HTR-8/SVneo (cell line): ENCODE results near the gene NRXN3.

ENCODE experiments used
- DNase-seq: peaks from one replicate; pipeline ENCODE4 v3.0.0; 2011; ENCODE audit warnings: low spot score, mixed read lengths; ENCODE audit not compliant: insufficient read length
- FAIRE-seq: peaks from 2 replicates; lab custom pipeline; 2011; peaks lifted over from hg19 to GRCh38; lab: Jason Lieb, UNC

NRXN3 gene

GRCh38 chr14:78611796-78612571 is 441.8 kb downstream of the NRXN3 start:
- FAIRE-seq (no peak), DNase-seq (no peak)

DNA sequence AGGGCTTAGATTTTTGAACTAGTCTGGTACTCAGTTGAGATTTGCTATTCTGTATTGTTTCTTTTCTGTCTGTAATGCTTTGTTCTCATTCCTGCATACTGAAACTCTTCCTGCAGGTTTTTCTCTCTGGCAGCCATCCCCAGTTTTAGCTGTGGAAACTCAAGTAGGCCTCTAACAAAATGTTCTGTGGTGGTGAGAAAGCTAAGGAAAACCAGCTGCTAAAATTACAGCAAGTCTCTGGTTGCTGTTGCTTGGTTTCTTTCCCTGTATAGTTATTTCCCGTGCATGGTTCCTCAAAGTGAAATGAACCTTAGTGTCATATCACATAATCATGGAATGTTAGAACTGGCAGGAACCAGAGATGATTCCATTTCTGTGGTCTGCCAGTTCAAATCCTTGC is 442.5 kb downstream of the NRXN3 start:
- FAIRE-seq (no peak), DNase-seq (no peak)

DNA sequence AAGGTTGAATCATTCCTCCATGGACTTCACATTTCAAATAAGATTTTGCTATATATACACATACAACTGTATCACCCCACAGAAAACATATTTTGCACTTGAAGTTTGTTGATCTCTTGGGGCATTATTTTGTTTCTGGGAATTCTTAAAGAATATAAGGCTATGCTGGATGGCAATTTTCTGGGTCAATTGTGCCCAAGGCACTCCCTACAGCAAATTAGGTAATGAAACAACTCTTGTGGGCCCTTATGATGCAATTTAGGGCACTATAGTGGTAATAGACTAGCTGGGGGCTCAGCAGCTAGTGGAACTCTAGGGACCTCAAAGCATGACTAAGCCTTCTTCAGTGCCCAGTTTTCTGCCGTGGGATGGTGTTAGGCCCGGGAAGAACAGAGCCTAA is 444.4 kb downstream of the NRXN3 start:
- FAIRE-seq, result no peak
- no peak for DNase-seq

DNA sequence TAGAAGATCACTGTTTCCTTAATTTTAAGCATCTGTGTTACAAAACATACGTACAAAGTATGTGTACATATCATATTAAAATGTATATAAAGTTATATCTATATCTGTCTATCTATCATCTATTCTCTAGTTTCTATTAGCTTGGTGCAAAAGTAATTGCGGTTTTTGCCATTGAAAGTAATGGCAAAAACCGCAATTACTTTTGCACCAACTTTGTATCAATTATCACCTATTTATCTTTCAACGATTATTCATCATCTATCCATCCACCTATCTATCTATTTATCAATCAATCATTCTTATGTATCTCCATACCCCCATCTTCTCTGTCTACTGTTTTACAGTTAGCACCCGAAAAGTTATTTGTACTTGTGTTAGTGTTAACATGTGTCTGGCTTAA is 447.6 kb downstream of the NRXN3 start:
- DNase-seq, result no peak
- no peak for FAIRE-seq

- DNase-seq, result no peak
- FAIRE-seq, result no peak
Observed at GRCh38 chr14:78618368-78618767, 448.2 kb downstream of the NRXN3 start.

DNA sequence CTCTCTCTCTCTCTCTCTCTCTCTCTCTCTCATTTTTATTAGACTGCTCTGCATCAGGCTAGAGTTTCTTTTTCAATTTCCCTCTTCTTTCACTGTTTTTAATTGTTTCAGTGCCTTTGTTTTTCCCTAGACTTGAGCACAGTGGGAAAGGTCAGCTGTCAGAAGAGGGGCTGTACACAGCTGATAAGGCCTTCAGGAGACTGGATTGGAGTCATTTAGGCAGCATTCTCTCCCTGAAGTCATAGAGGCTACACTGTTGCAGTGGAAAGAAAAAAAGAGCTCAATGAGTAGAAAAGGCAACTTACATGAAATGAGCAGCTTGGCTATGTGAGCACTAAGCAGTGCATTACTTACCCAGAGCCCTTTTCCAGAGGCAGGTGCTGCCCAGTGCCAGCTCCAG is 456.9 kb downstream of the NRXN3 start:
- no peak for FAIRE-seq
- no peak for DNase-seq

GRCh38 chr14:78631551-78631950 is 461.4 kb downstream of the NRXN3 start:
- FAIRE-seq, result no peak
- DNase-seq, result no peak

- no peak for FAIRE-seq
- no peak for DNase-seq
Observed at GRCh38 chr14:78633752-78634151, 463.6 kb downstream of the NRXN3 start.

- no peak for DNase-seq
- no peak for FAIRE-seq
Observed at GRCh38 chr14:78637489-78637888, 467.3 kb downstream of the NRXN3 start.

GRCh38 chr14:78637908-78638475 is 467.8 kb downstream of the NRXN3 start:
- FAIRE-seq (no peak), DNase-seq (no peak)

GRCh38 chr14:78638926-78639325 is 468.8 kb downstream of the NRXN3 start:
- no peak for DNase-seq
- FAIRE-seq, result no peak

DNA sequence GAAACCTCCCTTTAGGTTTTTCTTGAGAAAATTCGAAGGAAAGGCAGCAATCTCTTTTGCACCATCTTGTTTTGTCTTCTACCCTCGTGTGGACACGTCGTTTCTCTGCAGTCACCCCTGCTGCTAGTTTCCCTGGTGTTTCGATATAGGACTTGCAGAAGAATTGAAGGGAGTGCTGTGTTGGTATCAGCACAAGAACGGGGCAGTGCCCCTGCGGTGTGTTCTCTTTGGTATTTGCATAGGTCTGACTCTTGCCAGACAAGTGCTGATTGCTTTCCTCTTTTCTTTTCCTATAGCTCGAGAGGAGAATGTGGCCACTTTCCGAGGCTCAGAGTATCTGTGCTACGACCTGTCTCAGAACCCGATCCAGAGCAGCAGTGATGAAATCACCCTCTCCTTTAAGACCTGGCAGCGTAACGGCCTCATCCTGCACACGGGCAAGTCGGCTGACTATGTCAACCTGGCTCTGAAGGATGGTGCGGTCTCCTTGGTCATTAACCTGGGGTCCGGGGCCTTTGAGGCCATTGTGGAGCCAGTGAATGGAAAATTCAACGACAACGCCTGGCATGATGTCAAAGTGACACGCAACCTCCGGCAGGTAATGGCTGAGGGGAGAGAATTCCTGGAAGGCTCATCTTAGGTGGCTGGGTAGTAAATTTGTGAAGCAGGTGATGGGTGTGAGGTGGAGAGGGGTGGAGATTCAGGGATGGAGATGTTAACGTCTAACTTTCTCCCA is 474.8 kb downstream of the NRXN3 start:
- DNase-seq, result no peak
- no peak for FAIRE-seq

DNA sequence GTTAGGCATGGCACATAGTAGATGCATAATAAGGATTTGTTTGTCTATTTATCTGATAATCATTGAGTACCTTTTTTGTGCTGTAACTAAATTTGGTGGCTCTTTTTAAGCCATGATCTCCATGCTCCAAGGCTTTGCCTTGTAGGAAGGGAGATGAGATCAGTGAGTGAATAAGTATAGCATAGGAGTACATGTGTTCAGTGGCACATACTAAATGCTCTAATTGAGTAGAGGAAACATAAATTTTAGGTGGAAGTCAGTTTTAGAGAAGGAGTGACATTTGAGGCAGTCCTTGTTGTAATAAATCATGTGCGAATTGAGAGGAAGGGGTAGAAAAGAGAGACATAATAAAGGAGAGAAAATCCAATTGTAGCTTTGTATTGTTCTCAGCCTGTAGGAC is 482.6 kb downstream of the NRXN3 start:
- DNase-seq (no peak), FAIRE-seq (no peak)

GRCh38 chr14:78653173-78653572 is 483.0 kb downstream of the NRXN3 start:
- DNase-seq, result no peak
- no peak for FAIRE-seq

- no peak for FAIRE-seq
- no peak for DNase-seq
Observed at GRCh38 chr14:78657451-78657850, 487.3 kb downstream of the NRXN3 start.

GRCh38 chr14:78664841-78665240 is 494.7 kb downstream of the NRXN3 start:
- FAIRE-seq (no peak), DNase-seq (no peak)

DNA sequence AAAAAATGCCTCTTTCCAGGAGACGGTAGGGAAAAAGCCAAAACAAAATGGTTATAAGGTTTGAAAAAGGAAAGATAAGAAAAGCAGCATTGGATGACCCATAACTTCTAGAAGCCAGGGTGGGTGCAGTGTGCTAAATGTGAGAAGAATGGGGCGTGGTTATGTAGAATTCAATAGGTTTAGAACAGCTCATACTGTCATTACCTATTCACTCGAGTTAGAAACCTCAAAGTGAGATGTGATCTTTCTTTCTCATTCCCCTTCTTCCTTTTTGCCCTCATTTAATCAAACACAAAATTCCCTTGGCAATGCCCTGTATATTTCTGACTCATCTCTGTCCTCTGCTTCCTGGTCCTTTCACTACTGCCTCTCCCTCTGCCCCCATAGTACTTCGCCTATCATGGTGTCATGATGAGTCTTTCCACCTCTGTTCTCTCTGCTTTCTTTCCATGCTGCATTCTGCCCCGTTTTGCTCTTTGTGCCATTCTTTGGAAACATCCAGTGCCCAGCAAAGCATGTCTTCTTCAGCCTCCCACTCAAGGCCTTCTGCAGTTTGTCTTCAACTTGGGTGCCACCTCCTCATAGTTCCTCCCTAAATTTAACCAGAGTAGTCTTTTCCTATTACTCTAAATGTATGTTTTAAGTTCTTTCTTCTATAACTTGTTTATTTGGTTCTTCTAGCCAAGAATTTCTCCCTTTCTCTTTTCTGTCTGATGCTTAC is 496.3 kb downstream of the NRXN3 start:
- FAIRE-seq (no peak), DNase-seq (no peak)

DNA sequence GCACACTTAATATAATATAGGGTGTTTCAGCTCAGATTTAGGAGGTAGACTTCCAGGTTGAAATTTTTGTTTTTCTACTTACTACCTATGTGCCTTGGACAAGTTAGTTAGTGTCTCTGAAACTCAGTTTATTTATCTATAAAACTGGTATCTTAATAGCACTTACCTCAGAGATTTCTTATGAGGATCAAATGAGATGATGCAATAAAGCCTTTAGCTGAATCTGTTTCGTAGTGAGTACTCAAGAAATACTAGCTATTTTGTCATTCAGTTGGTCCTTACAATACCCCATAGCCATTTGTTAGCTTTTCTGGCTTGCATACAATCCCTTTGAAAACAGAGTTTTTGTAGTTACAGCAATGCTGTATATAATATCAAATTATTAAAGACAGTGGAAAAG is 497.0 kb downstream of the NRXN3 start:
- DNase-seq (no peak), FAIRE-seq (no peak)

- DNase-seq (no peak), FAIRE-seq (no peak)
Observed at GRCh38 chr14:78673845-78674244, 503.7 kb downstream of the NRXN3 start.

DNA sequence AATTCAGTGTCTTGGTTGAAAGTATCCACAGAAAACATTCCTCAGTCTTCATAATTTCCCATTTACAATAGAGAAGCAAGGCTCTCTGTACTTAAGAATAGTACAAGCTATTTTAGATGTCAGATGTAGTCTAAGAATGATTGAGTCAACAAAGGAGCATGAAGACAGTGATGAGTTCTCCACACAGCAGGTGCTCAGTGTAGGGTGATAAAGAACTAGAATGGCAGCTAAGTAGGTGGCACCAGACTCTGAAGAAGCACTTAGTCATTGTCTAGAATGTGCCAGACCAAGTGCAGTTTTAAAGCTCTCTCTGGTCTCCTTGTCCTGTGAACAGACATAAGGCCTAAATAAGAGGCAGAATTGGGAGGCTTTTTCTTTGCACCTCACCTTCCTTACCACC is 504.6 kb downstream of the NRXN3 start:
- no peak for DNase-seq
- FAIRE-seq, result no peak

GRCh38 chr14:78683206-78683605 is 513.0 kb downstream of the NRXN3 start:
- FAIRE-seq (no peak), DNase-seq (no peak)
